ENCODE measurements around the gene RIOX2.
A peak's percentile ranks its signal among the peaks of the same experiment; 100 is the strongest.

RIOX2 gene

DNA sequence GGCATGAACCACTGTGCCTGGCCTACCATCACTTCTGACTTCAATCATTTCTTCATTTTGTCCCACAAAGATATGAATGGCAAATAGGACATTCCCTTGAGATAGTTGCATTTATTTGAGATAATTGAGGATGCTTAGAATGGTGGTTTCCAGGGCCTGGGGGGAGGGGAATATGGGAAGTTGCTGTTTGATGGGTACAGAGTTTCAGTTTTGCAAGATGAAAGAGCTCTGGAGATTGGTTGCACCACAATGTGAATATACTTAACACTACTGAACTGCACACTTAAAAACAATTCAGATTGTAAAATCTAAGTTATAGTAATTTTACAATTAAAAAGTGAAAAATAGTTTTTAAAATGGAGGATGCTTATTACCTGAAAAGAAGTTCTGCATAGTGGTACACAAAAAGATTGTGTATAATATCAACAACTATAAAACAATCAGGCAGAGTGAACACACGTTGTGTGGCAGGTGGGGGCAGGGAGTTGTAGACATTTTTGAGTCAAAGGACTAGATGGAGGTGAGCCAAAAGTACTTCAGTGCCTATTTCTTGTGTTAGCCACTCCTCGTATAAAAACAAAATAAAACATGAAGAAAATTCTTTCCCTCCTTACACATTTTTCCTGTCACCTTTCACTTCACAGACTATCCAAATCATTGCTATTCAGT, 18.5 kb upstream of the RIOX2 start:
- DNase-seq (ENCODE audit: low spot score): peak; percentile 47

DNA sequence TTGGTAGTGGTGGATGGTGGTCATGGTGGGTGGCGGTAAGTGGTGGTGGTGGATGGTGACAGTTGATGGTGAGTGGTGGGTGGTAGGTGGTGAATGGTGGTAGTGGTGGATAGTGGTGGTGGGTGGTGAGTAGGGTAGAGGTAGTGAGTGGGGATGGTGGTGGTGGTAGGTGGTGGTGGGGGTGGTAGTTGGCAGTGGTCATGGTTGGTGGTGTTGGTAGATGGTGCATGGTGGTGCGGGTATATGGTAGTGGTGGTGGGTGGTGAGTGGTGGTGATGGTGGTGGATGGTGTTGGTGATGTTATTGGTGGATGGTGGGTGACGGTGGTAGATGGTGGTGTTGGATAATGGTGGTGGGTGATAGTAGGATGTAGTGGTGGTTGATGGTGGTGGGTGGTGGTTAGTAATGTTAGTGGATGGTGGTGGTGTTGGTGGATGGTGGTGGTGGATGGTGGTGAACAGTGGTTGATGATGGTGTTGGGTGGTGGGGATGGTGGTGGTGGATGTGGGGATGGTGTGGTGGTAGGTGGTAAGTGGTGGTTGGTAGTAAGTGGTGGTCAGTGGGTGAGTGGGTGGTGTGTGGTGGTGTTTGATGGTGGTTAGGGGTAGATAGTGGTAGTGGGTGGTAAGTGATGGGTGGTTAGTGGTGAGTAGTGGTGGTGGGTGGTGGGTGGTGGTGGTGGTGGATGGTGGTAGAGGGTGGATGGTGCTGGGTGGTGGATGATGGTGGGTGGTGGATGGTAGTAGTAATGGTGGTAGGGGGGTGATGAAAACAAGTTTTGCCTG, 16.7 kb upstream of the RIOX2 start:
- no peak for DNase-seq (ENCODE audit: low spot score)

DNA sequence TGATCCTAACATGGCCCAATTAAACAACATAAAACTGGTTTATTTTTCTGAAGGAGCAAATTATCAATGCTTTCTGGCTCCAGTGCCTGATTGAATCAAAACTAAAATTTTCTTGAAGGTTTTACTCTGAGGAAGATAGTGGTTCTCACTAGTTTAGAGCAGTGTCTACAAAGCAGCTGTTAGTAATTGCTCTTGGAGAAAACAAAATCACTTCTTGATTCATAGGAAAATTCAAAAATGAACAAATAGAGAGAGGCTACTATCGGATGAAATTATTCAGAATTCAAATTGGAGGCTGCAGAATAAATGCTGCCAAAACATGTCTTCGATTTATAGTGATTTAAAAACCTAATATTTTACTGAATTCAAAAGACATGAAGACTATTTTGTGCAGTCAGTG, 15.1 kb upstream of the RIOX2 start:
- no peak for DNase-seq (ENCODE audit: low spot score)

DNA sequence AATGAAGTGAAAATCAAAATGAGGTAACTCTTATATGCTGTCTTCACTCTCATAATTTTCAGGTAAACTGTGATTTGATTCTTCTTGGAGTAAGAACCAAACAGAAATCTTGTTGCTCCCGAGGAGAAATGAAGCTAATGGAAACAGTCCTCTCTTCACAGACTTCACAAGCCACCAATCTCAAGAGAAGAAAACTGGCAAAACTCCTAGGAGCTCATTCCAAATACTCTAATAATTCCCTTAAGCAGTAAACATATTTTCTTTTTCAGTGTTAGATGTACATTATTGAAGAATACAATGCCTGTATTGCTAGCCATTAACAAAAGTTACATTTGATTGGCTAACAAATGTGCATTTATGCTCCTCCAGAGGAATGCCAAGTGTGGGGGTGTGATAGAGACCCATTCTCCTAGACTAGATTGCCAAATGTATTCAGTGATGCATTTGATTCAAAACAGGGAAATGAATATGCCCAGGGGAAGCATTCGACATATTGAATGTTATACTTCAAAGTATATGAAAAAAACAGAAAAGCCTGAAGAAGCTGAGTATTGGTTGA, 11.8 kb upstream of the RIOX2 start:
- no peak for DNase-seq (ENCODE audit: low spot score)

DNA sequence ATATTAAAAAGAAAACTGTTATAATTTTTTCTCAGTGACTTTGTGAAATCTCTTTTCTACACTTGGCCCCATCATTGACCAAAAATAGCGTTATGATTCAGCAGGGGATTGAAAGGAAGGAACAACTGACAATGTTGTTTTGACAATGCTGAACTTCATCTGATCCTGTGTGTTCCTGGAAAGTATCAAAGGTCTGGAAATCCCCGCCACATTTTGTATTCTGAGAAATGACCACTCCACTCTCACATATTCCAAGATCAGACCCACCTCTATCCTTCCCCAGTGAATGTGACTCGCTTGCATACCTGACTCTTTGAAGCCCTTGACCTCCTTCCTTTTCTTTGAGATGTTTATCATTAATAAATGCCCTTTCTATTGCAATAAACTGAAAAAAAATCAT, 9.7 kb upstream of the RIOX2 start:
- DNase-seq (ENCODE audit: low spot score): peak; percentile 81

DNA sequence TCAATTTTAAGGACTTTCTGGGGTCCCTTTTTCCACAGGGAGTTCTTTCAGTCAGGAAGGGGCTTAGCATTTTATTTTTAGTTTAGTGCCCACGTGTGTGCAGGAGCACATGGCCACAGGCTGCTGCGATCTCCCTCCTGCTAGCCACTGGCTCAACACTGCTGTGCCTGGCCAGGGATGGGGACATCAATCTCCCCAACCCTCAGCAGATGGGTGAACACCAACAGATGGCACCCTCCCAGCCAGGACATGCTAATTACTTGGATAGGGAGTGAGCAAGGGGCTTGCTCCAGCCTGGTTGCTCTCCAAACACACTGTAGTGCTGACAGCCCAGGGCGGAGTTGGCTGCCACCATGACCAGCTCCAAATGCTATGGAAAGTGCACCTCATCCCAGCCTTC, 7.4 kb upstream of the RIOX2 start:
- DNase-seq (ENCODE audit: low spot score): no peak

DNA sequence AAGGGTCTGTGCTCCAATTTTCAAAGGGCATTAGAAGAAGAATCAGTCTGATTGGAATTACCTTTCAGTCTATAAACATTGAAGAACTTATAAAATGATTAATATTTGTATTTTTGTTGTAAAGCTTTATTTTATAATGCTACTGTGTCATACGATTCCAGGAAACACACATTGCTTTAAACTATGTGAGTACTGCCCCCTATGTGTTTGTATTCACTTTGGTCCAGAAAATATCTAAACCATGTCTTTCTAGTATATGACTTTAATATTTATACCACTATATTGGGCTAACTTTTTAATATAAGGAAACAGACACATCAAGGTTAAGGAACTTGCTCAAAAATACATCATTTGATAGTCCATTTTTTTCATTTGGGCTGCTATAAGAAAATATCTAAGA, 3.2 kb upstream of the RIOX2 start:
- DNase-seq (ENCODE audit: low spot score): no peak

DNA sequence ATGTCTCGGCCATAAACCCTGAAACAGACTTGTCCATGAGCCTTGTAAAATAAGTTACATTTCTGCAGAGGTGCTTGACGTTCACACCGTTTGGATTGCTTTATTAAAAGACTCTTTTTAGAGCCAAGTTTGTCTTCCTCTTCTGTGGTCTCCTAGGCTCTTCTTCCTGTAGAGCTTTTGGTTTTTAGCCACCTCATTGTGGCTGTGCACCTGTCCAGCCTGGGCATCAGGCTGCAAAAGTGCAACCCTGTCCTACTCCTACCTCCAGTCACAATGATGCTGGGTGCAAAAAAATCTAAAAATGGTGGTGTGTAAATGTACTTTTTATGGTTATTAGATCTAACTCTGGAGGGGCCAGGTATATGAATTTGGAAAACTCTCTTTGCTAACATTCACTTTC, 2.8 kb upstream of the RIOX2 start:
- DNase-seq (ENCODE audit: low spot score): no peak

DNA sequence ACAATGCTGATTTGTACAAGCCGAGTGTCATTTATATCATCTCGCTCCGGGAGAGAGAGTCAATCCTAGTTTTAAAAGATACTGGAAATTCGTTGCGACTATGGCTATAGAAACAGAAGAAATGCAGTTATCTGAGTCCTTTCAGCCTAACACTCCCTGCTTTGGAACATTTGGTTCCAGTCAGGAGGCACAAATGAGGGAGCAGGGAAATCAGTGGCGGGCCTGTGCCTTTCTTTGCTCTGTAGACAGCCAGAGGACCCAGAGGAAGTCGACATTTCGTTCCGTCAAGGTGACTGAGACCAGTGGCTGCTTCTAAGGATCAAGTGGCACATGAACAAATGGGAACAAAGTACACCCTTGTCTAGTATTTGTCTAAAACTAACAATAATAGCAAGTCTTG, 745 bp upstream of the RIOX2 start:
- DNase-seq (ENCODE audit: low spot score): no peak

DNA sequence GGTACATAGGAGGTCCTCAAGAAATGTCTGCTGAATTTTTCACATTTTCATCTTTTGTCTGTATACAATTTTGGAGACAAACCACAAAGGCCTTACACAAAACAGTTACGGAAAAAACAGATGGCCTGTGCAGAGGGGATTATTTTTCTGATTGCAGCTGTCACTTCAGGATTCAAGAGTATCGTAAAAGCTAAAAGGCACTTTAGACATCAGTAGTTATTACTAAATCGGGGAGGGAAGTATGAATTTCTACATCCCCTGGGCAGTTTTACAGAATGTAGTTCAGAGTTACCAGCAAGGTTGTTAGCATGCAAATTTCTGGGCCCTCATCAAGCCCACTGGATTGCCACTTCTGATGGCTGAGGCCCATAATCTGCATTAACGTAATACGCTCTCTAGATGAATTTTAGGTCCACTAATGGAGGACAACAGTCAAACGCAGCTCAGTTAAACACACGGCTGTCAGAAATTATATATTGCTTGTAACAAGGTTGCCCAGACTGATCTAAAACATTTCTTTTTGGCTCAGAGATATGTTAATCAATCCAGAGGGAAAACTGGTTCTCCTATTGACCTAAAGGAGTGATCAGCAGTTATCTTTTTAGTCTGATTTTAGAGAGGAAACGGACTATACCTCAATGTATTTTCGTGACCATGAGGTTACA, 1.1 kb downstream of the RIOX2 start:
- no peak for DNase-seq (ENCODE audit: low spot score)

DNA sequence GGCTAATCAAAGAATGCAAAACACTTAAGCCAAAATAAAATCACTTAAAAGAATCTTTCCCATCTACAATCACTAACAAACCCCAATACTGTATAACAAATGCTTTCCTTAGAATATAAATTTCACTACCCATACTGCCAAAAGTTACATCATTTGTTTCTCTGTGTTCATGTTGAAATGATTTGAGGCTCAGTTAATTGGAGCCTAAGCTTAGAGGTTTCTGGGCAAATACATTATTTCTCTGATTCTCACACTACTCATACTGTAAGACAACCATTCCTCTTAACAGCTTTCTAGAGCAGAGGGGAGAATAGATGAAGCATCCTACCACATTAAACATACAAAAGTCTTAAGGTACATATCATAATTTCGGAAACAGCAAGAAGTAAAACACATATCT, 2.1 kb downstream of the RIOX2 start:
- DNase-seq (ENCODE audit: low spot score): no peak

DNA sequence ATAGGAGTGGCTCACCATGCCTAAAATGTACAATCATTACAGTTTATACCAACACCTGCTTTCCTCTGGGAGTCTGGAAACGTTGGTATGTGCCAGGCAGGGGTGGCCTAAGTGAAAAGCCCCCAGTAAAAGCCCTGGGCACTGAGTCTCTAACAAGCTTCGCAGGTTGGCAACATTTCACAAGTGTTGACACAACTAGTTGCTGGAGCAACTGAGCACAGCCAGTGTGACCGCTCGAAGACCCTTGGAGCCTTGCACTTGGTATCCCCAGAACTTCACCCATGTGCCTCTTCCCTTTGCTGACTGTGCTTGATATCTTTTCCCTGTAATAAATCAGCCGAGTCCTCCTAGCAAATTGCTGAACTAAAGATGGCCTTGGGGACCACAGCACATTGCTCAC, 2.7 kb downstream of the RIOX2 start:
- DNase-seq (ENCODE audit: low spot score): no peak

DNA sequence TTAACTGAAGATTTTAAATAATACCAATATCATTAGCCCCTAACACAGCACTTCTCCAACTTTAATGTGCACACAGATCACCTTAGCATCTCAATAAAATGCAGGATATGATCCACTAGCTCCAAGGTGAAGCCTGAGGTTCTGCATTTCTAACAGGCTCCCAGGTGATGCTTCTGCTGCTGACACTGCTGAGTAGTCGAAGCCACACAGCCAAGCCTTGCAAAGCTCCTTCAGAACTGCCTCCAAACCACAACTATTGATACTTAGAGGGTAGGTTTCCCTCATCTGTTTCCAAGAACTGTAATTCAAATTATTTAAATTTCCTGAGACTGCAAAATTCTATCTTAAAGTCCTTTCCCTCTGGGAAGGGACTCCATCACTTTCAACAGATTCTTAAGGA, 3.9 kb downstream of the RIOX2 start:
- peak; percentile 35 for DNase-seq (ENCODE audit: low spot score)

DNA sequence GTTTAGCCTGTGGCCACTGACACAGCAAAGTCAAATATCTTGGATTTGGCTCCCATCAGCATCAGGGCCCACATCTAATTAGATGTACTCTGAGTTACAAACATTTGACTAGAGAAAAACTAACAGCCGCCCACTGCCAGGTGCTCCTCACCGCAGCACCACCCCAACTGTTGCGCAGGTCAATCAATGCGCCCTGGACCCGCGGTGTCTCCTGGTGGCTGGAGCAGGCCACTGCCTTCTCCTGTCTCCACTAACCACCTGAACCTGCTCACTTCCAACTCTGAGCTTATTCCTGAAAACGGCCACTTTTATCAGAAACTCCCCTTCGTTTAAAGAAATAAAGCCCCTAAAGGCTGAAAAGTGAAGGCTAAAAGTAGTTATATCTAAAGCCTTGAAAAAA, 4.3 kb downstream of the RIOX2 start:
- no peak for DNase-seq (ENCODE audit: low spot score)

DNA sequence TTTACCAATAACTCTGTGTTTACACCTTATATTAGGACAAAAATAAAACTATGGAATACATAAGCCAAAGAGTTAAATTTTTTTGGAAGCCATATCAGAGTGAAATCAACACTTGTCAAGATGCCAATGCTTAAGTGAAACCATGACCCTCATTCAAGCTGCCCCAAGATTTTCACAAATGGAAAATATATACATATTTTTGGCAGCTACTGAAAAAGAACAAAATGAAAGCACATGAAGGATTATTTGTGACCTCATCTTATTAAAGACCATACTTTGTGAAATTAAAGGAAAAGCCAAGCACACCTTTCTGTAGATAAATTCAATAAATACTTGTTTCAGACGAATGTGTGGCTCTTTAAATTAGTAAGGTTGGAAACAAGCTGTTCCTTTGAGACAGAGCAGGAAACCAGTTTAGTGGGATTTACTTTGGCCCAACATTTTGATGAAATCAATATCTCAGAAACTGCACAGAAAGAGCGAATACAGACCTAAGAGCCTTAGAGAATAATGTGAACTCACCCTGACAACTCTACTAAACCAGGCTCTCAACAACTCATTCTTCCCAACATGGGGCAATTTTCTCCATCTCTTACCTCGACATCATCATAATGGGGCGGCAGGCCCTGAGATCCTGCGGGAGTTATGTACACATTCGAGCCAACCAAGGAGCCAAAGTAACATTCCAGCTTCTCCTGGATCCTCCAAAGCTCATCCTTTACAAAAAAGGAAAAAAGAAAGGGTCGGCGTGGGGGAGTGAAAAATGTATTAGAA, 11.1 kb downstream of the RIOX2 start:
- DNase-seq (ENCODE audit: low spot score): no peak

DNA sequence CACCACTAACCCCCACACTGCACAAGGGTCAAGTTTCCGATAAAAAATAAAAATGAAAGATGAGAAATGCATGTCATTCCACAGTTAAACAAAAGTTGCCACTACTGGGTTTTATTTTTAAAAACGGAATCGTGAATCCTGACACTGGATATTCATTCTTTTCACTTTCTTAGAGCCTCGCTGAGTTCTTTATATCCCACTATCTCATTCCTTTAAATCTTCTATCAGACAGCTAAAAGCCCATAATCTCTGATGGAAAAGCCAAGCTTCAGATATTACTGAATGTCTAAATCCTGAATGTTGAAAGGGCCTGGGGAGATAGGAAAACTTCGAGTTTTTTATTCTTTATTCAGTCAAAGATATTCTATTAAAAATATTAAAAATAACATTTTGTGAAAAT, 11.7 kb downstream of the RIOX2 start:
- no peak for DNase-seq (ENCODE audit: low spot score)

DNA sequence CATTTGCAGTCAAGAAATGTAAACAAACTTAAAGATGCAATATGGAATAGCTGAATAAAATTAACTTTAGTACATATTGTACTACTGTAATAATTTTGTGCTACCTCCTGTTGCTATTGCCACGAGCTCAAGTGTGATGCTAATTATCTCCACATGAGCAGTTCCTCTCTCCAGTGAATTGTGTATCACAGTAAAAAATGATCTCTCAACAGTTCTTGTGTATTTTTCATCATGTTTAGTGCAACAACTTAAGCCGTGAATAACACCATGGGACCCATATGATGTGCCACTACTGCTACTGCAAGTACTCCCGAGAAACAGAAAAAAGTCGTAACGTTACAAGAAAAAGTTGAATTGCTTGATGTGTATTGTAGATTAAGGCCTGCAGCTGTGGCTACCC, 12.4 kb downstream of the RIOX2 start:
- no peak for DNase-seq (ENCODE audit: low spot score)

DNA sequence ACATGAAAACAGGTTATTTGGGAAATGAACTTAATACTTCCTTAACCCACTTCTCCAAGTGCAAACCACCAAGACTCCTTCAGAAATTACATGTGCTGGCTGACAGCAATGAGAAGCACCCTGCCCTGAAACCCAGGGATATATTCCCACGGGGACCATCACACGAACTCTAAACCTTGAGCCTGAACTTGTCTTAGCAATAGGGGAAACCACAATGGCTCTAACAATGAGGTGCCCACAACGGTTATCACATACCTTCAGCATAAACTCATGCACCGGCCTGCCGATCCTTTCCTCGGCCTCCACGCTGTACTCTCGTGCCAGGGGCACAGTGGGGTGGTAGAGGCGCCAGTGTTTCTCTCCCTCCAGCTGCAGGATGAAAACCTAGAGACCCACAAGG, 13.4 kb downstream of the RIOX2 start:
- no peak for DNase-seq (ENCODE audit: low spot score)

DNA sequence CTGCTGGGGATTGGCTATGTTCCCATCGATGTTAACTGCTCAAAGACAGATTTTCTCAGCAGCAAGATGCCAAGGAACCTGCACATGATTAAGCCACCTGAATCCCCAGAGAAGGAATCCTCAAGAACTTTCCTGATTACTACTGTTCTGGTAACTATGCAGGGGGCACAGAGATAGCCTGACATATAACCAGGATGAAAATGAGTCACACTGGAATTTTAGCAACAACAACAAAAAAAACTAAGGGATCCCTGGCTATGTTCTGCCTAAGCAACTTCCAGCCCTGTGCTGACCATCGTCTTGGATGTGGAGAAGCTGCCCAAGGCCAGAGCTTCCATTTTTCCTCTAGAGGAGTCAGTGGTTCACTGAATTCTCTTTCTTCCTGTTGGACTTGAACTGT, 13.8 kb downstream of the RIOX2 start:
- DNase-seq (ENCODE audit: low spot score): no peak

DNA sequence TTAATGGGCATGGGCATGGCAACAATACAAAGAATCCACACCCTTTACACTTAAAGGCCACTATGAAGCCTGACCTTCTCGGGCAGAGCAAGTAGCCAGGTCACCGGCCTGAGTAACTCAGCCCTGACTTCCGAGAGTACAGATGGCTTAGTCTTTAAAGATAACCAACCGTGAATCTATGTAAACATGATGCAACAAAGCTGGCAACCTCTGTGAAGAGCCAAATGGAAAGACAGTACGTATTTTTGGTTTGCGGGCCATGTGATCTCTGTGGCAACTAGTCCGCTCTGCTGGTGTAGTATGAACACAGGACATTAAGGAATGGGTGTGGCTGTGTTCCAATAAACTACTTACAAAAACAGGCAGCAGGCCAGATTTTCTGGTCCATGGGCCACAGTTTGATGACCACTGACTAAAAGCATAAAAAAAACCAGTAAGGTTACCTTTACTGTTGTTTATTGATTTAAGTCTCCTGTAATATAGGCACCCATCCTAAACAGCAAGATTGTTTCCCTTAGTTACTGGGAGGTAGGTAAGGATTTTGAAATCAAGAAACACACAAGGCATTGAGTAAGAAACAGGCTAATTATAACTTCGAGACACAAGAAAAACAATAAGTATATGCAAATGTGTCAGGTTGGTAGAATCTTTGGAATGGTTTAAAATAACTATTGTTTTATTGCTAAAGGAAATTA, 14.5 kb downstream of the RIOX2 start:
- no peak for DNase-seq (ENCODE audit: low spot score)

DNA sequence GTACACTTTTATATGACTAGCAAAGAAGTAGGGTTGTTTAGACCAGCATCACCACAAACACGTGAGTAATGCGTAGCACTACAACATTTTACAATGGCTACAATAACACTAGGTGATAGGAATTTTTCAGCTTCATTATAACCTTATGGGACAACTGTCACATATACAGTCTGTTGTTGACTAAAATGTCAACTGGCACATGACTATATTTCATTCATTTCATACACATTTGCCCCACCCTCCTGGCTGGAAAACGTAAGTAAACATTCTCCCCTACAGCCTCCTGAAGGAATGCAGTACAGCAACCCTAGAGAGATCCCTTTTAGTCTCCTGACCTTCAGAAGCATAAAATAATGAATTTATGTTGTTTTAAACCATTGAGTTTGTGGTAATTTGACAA, 16.2 kb downstream of the RIOX2 start:
- DNase-seq (ENCODE audit: low spot score): no peak
